ENCODE measurements around the gene RAB31. TPM values are rescaled to one million over a fixed set of nuclear protein-coding genes. Genes with fewer than 3 reads are reported as not detected.
A peak's percentile ranks its signal among the peaks of the same experiment; 100 is the strongest.
"Not testable (repeated sequence)": the region's sequence is repeated elsewhere in the genome, so short reads cannot be mapped to it uniquely, and the experiment has no call there.

Gene RAB31
- total and polyA plus RNA-seq, 2 experiments from 2014 or later, result 8.7 to 27.7 TPM

DNA sequence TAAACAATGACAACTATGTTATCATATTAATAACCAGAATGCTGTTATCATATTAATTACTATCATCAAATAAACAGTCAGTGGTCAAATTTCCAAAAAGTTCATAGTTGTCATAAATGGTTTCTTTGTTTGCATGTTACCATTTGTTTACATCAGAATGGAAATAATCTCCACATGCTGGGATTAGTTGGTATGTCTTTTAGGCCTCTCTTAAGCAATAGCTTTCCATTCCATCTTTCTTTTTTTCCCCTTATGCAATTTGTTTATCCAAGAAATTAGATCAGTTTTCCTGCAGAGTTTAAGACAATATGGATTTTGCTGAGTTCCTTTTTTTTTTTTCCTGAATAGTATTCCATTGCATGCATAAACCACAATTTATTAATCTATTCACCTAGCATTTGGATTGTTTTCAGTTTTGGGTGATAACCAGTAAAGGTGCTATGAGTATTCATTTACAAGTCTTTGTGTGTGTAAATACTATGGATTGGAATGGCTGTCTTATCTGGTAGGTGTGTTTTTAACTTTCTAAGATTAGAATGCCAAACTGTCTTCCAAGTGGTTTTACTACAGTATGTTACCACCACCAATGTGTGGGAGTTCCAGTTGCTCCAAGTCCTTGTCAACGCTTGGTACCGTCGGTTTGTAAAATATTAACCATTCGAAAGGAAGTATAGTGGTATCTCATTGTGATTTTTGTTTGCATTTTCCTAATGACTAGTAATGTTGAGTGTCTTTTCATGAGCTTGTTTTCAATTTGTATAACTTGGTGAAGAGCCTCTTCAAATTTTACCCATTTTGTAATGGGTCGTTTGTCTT, 144.4 kb downstream of the RAB31 start:
- peak in 1 of 2 donors; percentile 23 for DNase-seq (ENCODE audit: low read depth in 1 of 2, low spot score in 1 of 2)
- no peaks in the 10 kb centered on the region for H3K9me3 ChIP-seq (ENCODE audit: low read depth)
- H3K4me3 ChIP-seq, result no peak overlapping the region
- TF ChIP-seq CTCF (IDR thresholded peaks at IDR 0.05; ENCODE audit: low read depth, low read length), result no peak
- H3K27me3 ChIP-seq, result peaks cover 27% of the 10 kb centered on the region
- no peaks in the 10 kb centered on the region for H3K36me3 ChIP-seq
- H3K4me1 ChIP-seq (ENCODE audit: low read depth), result peaks cover 5% of the 10 kb centered on the region
- no peak overlapping the region for H3K27ac ChIP-seq

DNA sequence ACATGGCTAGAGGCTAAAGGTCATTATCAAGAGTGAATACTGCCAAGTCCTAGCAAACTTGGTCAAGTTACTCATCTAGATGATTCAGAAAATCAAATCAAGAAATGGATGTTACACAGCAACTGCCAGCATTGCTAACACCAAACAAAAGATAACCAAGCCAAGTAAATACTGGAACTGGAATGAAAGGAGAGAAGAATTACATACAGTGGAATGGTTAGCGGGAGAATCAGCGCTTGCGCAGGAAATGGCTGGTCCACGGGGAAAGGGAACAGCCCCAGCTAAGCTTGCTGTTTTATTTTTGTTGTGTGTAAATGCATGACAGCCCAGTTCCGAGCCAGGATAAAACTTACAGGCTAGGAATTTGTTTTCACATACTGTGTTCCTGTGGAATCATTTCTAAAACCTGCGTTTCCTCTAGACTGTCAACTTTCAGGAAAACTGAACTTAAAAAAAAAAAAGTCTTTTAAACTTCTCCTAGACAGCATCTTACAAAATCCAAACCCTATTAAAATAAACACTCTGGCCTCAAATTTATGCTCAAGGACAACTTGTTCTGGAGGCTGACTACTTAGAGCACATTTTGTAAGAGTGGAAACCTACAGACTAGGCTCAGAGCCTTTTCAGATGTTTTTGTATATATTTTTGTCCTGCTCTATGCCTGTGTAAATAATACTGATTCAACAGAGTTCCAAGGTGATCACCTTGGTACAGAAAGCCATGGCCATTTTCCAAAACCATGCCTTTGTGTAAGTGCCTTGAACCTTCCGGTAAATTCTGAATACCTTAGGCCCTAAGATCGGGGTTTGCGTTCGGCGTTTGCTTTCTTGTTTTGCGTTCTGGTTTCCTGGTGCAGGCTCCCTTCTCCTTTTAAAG, 146.9 kb downstream of the RAB31 start:
- Histone ChIP-seq H3K4me3 (no peak overlapping the region), H3K36me3 (no peaks in the 10 kb centered on the region), H3K27me3 (peaks cover 42% of the 10 kb centered on the region), H3K9me3 (ENCODE audit: low read depth) (no peaks in the 10 kb centered on the region), H3K27ac (no peak overlapping the region), H3K4me1 (ENCODE audit: low read depth) (no peaks in the 10 kb centered on the region)
- DNase-seq (ENCODE audit: low read depth in 1 of 2, low spot score in 1 of 2), result peak in 1 of 2 donors; percentile 40
- TF ChIP-seq CTCF (IDR thresholded peaks at IDR 0.05; ENCODE audit: low read depth, low read length), result no peak

DNA sequence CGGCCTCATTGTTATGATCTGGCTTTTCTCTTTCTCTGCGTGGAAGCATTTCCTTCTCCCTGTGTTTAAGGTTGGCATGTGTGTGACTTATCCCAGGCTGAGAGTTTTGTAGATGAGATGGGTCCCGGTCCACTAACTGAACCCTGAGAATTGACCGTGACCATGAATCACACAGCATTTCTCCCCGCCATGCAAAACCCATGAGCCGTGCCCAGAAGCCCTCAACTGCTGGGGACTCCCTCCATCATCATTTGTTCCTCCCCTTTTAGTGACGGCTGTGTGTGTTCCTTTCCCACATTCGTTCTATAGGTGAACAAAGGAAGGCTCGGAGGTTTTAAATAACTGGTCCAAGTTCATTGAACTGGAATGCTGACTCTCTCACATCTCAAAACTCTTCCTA, 147.6 kb downstream of the RAB31 start:
- no peak for DNase-seq (ENCODE audit: low read depth in 1 of 2, low spot score in 1 of 2)
- Histone ChIP-seq H3K36me3 (no peaks in the 10 kb centered on the region), H3K9me3 (ENCODE audit: low read depth) (no peaks in the 10 kb centered on the region), H3K4me3 (no peak overlapping the region), H3K27ac (no peak overlapping the region), H3K27me3 (peaks cover 42% of the 10 kb centered on the region), H3K4me1 (ENCODE audit: low read depth) (peaks cover 3% of the 10 kb centered on the region)
- TF ChIP-seq CTCF (IDR thresholded peaks at IDR 0.05; ENCODE audit: low read depth, low read length), result no peak

GRCh38 chr18:9856092-9856491, 148.0 kb downstream of the RAB31 start:
- Histone ChIP-seq H3K27me3 (peaks cover 42% of the 10 kb centered on the region), H3K9me3 (ENCODE audit: low read depth) (no peaks in the 10 kb centered on the region), H3K36me3 (no peaks in the 10 kb centered on the region), H3K4me3 (no peak overlapping the region), H3K27ac (no peak overlapping the region), H3K4me1 (ENCODE audit: low read depth) (peaks cover 3% of the 10 kb centered on the region)
- no peak for DNase-seq (ENCODE audit: low read depth in 1 of 2, low spot score in 1 of 2)
- no peak for TF ChIP-seq CTCF (IDR thresholded peaks at IDR 0.05; ENCODE audit: low read depth, low read length)

DNA sequence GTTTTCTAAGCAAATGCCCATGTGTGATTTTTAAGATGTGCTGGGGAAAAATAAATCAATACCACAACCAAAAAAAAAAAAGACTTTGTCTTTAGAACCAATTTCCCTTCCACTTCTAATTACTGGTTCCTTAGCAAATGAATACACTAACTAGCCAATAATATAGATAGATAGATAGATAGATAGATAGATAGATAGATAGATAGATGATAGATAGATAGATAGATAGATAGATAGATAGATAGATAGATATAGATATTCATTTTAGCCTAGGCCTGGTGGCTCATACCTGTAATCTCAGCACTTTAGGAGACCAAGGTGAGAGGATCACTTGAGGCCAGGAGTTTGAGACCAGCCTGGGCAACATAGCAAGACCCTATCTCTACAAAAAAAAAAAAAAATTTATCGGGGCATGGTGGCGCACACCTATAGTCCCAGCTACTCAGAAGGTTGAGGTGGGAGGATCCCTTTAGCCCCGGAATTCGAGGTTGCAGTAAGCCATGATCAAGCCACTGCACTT, 149.4 kb downstream of the RAB31 start:
- peaks cover 51% of the 10 kb centered on the region for H3K27me3 ChIP-seq
- DNase-seq (ENCODE audit: low read depth in 1 of 2, low spot score in 1 of 2); H3K27ac ChIP-seq: not testable (repeated sequence)

More for the DNA sequence above, 149.4 kb downstream of the RAB31 start:
- not testable (repeated sequence) for H3K9me3 ChIP-seq (ENCODE audit: low read depth); H3K36me3 ChIP-seq; H3K4me3 ChIP-seq; H3K4me1 ChIP-seq (ENCODE audit: low read depth)
